ENCODE results near the gene CPD. TPM values are rescaled to one million over a fixed set of nuclear protein-coding genes. Genes with fewer than 3 reads are reported as not detected.

Gene CPD
- total and polyA plus RNA-seq, 9 of the 15 experiments (the other 6 are each of a cell fraction or from before 2014, with no cell fraction given) = 4.5 to 24.4 (median 20.4) TPM

- H3K36me3 ChIP-seq (ENCODE audit: control insufficient read depth, insufficient read depth, low read length) = peaks cover 13% of the 10 kb centered on the region; the same call in 2 of the 3 replicates
- BruUV-seq (replicated peaks) = no TSS peak
- H3K27ac ChIP-seq (ENCODE audit: extremely low read depth, low read depth, low read length) = no peak overlapping the region
- no peaks in the 10 kb centered on the region for H3K9me1 ChIP-seq (ENCODE audit: control insufficient read depth, insufficient read depth, low read length)
- no peaks in the 10 kb centered on the region for H3K79me2 ChIP-seq (ENCODE audit: control insufficient read depth, insufficient read depth, low read length)
- H3K27me3 ChIP-seq (ENCODE audit: control insufficient read depth in 2 of 2, insufficient read depth in 2 of 2, low read length in 2 of 2) = no peaks in the 10 kb centered on the region
- CTCF ChIA-PET (ENCODE audit: low intra/inter-chr PET ratio) = no interaction called here
- no peak overlapping the region for H3K4me2 ChIP-seq (ENCODE audit: insufficient read depth, low read length)
- no peak for ATAC-seq
- no peak overlapping the region for H3K9ac ChIP-seq (ENCODE audit: insufficient read depth in 1 of 2, low read depth in 2 of 2, low read length in 2 of 2)
- no peak for FAIRE-seq
- intact Hi-C loops (cut with micrococcal nuclease) (no loop called here), in situ Hi-C loops (cut with MboI) (no loop called here)
- TF ChIP-seq ZBTB17 (CRISPR knock-in tag; IDR thresholded peaks at IDR 0.05) = no peak
- no peak for TF ChIP-seq MTA1 (IDR thresholded peaks at IDR 0.05; ENCODE audit: borderline replicate concordance)
- TF ChIP-seq, protein P1, sequence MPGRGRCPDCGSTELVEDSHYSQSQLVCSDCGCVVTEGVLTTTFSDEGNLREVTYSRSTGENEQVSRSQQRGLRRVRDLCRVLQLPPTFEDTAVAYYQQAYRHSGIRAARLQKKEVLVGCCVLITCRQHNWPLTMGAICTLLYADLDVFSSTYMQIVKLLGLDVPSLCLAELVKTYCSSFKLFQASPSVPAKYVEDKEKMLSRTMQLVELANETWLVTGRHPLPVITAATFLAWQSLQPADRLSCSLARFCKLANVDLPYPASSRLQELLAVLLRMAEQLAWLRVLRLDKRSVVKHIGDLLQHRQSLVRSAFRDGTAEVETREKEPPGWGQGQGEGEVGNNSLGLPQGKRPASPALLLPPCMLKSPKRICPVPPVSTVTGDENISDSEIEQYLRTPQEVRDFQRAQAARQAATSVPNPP (IDR thresholded peaks at IDR 0.05; ENCODE audit: borderline replicate concordance, insufficient read depth, insufficient read length) = no peak
- TF ChIP-seq ZNF146 (CRISPR knock-in tag; IDR thresholded peaks at IDR 0.05; ENCODE audit: unreplicated experiment) = no peak
- TF ChIP-seq E2F5 (CRISPR knock-in tag; IDR thresholded peaks at IDR 0.05) = no peak
- TF ChIP-seq NCOR1 (IDR thresholded peaks at IDR 0.05) = no peak
- no peak for TF ChIP-seq SAP30 (IDR thresholded peaks at IDR 0.05; ENCODE audit: borderline replicate concordance, insufficient read depth, low read depth, low read length, poor library complexity, severe bottlenecking)
- TF ChIP-seq, protein P2, sequence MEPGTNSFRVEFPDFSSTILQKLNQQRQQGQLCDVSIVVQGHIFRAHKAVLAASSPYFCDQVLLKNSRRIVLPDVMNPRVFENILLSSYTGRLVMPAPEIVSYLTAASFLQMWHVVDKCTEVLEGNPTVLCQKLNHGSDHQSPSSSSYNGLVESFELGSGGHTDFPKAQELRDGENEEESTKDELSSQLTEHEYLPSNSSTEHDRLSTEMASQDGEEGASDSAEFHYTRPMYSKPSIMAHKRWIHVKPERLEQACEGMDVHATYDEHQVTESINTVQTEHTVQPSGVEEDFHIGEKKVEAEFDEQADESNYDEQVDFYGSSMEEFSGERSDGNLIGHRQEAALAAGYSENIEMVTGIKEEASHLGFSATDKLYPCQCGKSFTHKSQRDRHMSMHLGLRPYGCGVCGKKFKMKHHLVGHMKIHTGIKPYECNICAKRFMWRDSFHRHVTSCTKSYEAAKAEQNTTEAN (CRISPR knock-in tag; IDR thresholded peaks at IDR 0.05) = no peak
- no peak for TF ChIP-seq CHCHD3 (CRISPR knock-in tag; IDR thresholded peaks at IDR 0.05)
- TF ChIP-seq ZNF134 (CRISPR knock-in tag; conservative IDR thresholded peaks at IDR 0.05) = no peak
- TF ChIP-seq, protein P3, sequence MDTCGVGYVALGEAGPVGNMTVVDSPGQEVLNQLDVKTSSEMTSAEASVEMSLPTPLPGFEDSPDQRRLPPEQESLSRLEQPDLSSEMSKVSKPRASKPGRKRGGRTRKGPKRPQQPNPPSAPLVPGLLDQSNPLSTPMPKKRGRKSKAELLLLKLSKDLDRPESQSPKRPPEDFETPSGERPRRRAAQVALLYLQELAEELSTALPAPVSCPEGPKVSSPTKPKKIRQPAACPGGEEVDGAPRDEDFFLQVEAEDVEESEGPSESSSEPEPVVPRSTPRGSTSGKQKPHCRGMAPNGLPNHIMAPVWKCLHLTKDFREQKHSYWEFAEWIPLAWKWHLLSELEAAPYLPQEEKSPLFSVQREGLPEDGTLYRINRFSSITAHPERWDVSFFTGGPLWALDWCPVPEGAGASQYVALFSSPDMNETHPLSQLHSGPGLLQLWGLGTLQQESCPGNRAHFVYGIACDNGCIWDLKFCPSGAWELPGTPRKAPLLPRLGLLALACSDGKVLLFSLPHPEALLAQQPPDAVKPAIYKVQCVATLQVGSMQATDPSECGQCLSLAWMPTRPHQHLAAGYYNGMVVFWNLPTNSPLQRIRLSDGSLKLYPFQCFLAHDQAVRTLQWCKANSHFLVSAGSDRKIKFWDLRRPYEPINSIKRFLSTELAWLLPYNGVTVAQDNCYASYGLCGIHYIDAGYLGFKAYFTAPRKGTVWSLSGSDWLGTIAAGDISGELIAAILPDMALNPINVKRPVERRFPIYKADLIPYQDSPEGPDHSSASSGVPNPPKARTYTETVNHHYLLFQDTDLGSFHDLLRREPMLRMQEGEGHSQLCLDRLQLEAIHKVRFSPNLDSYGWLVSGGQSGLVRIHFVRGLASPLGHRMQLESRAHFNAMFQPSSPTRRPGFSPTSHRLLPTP (IDR thresholded peaks at IDR 0.05; ENCODE audit: borderline replicate concordance, extremely low read depth, insufficient read length) = no peak
- TF ChIP-seq HNRNPL (IDR thresholded peaks at IDR 0.05; ENCODE audit: low read depth, low read length) = no peak
- no peak for TF ChIP-seq CSDE1 (IDR thresholded peaks at IDR 0.05)
- 96% methylated on average over 4 of the region's 4 CpGs for WGBS (ENCODE audit: insufficient coverage, low coverage, missing lambda C conversion rate)
- no peaks in the 10 kb centered on the region; the same call in 1 of the 2 replicates for H4K20me1 ChIP-seq (replicated peaks; ENCODE audit: control insufficient read depth, insufficient read depth, low read length)
- peaks cover 6 to 7% of the 10 kb centered on the region in 2 experiments; a peak in 4 of 5 replicates for H3K4me1 ChIP-seq (replicated peaks in 1 of 2; ENCODE audit: control insufficient read depth in 2 of 2, insufficient read depth in 2 of 2, low read length in 2 of 2)
- DNase-seq (ENCODE audit: extremely low read depth in 1 of 4, low spot score in 3 of 4) = no peak
- H3K9me3 ChIP-seq (replicated peaks; ENCODE audit: control insufficient read depth, insufficient read depth, low read depth, low read length) = no peaks in the 10 kb centered on the region
- POLR2A ChIA-PET = interaction anchor here (1.5 kb wide), 1 partner anchor 12 kb away, joined by 4 read pairs; no protein-coding TSS in a partner anchor
- H3K4me3 ChIP-seq = no peak overlapping the region
- H2AFZ ChIP-seq (ENCODE audit: low read depth, low read length) = no peak overlapping the region
Observed at GRCh38 chr17:30393491-30393890, 14.8 kb downstream of the CPD start.
